SK-N-SH (cell line): Measurements from ENCODE around the gene SCNN1B. TPM values are rescaled to one million over a fixed set of nuclear protein-coding genes. Genes with fewer than 3 reads are reported as not detected.

Source experiments
- CTCF ChIA-PET: fragments of 300-600, 350-600 bp; formaldehyde crosslinking; extraction: SDS; loops from one replicate; lab custom pipeline; 2021; lab: Yijun Ruan, JAX
- POLR2A ChIA-PET: fragments of 350-600 bp; sonication (Branson Sonifier 250); formaldehyde crosslinking; extraction: SDS; loops from one replicate; lab custom pipeline; 2020; ENCODE audit warnings: antibody characterized with exemption, inconsistent platforms; lab: Yijun Ruan, JAX
- DNase-seq: peaks from one replicate; pipeline ENCODE4 v3.0.0; 2012
- H2AFZ ChIP-seq: fragments of 200-600 bp; sonication (generic); 2 replicates; pipeline ENCODE4 v1.8.1; 2016; ENCODE audit warnings: antibody characterized with exemption, mild to moderate bottlenecking, low read depth
- H3F3A ChIP-seq: fragments of 200-600 bp; sonication (generic); replicated peaks from 2 replicates; pipeline ENCODE3; 2016; ENCODE audit warnings: antibody characterized with exemption, mild to moderate bottlenecking; ENCODE audit not compliant: insufficient read depth
- H3K27ac ChIP-seq, 2 experiments: fragments of 200-500 bp in 1 of 2; fragments of 200-600 bp in 1 of 2; sonication (Bioruptor generic) in 1 of 2; sonication (generic), shearing (Covaris generic) in 1 of 2; 2 replicates each; pipeline versions ENCODE4 v1.5.1 to v1.6.1; 2014 to 2016; ENCODE audit warnings: low read depth in 2 of 2, inconsistent platforms in 1 of 2, low read length in 1 of 2, mild to moderate bottlenecking in 1 of 2, mixed read lengths in 1 of 2
- H3K27me3 ChIP-seq: fragments of 200-600 bp; sonication (generic), shearing (Covaris generic); 2 replicates; pipeline ENCODE4 v1.6.1; 2016; ENCODE audit warnings: mixed run types; ENCODE audit not compliant: insufficient read depth
- H3K36me3 ChIP-seq, 2 experiments: fragments of 200-500 bp in 1 of 2; fragments of 200-600 bp in 1 of 2; sonication (Bioruptor generic) in 1 of 2; sonication (generic) in 1 of 2; replicated peaks in 1 of 2; 2 replicates each; pipeline versions ENCODE3 to v1.5.1; 2014 to 2016; ENCODE audit warnings: low read length in 1 of 2, mild to moderate bottlenecking in 1 of 2; ENCODE audit not compliant: insufficient read depth in 2 of 2, control insufficient read depth in 1 of 2
- H3K4me1 ChIP-seq, 2 experiments: fragments of 200-500 bp in 1 of 2; fragments of 200-600 bp in 1 of 2; sonication (Bioruptor generic) in 1 of 2; sonication (generic), shearing (Covaris generic) in 1 of 2; 2 replicates each; pipeline versions ENCODE4 v1.5.1 to v1.6.1; 2014 to 2016; ENCODE audit warnings: low read depth in 1 of 2, low read length in 1 of 2, mixed run types in 1 of 2; ENCODE audit not compliant: insufficient read depth in 2 of 2, control insufficient read depth in 1 of 2
- H3K4me2 ChIP-seq: fragments of 200-600 bp; sonication (generic), shearing (Covaris generic); 2 replicates; pipeline ENCODE4 v1.6.1; 2017; ENCODE audit warnings: mixed run types
- H3K4me3 ChIP-seq, 2 experiments: fragments of 200-500 bp in 1 of 2; fragments of 200-600 bp in 1 of 2; sonication (Bioruptor generic) in 1 of 2; sonication (generic), shearing (Covaris generic) in 1 of 2; 2 replicates each; pipeline versions ENCODE4 v1.5.1 to v1.8.1; 2014 to 2016; ENCODE audit warnings: low read depth in 2 of 2, inconsistent platforms in 1 of 2, low read length in 1 of 2, mild to moderate bottlenecking in 1 of 2, mixed read lengths in 1 of 2, moderate library complexity in 1 of 2
- H3K79me2 ChIP-seq: fragments of 200-600 bp; sonication (generic); 2 replicates; pipeline ENCODE4 v1.8.1; 2017; ENCODE audit warnings: mild to moderate bottlenecking; ENCODE audit not compliant: insufficient read depth
- H3K9ac ChIP-seq: fragments of 200-600 bp; sonication (generic); 2 replicates; pipeline ENCODE4 v1.6.1; 2017; ENCODE audit warnings: mixed run types
- H3K9me2 ChIP-seq: fragments of 200-600 bp; sonication (generic); 2 replicates; pipeline ENCODE4 v1.6.1; 2017; ENCODE audit warnings: mixed run types
- H3K9me3 ChIP-seq: fragments of 200-600 bp; sonication (generic); 2 replicates; pipeline ENCODE4 v1.6.1; 2017; ENCODE audit warnings: mixed run types, mild to moderate bottlenecking, moderate library complexity
- H4K20me1 ChIP-seq: fragments of 200-600 bp; sonication (generic); 2 replicates; pipeline ENCODE4 v1.6.1; 2017; ENCODE audit warnings: mild to moderate bottlenecking, mixed run types; ENCODE audit not compliant: insufficient read depth
- ELF1 ChIP-seq: IDR thresholded peaks from 2 replicates; pipeline ENCODE4 v1.4.0; 2012
- EP300 ChIP-seq, 2 experiments: IDR thresholded peaks; 2 replicates each; pipeline versions ENCODE4 v1.4.0 to v1.6.1; 2012; ENCODE audit warnings: borderline replicate concordance in 1 of 2, low read depth in 1 of 2, low read length in 1 of 2
- EZH2phosphoT487 ChIP-seq: fragments of 200-600 bp; sonication (generic); IDR thresholded peaks from 2 replicates; pipeline ENCODE4 v1.6.1; 2017; ENCODE audit warnings: low read depth, mixed run types, mild to moderate bottlenecking, antibody characterized with exemption, moderate library complexity, borderline replicate concordance
- GABPA ChIP-seq: IDR thresholded peaks from 2 replicates; pipeline ENCODE4 v1.4.0; 2012; ENCODE audit warnings: low read depth, mild to moderate bottlenecking
- IRF3 ChIP-seq: fragments of 150-350 bp; IDR thresholded peaks from 2 replicates; pipeline ENCODE4 v1.6.1; 2016; ENCODE audit warnings: mild to moderate bottlenecking, low read depth, low read length
- JUND ChIP-seq: IDR thresholded peaks from 2 replicates; pipeline ENCODE4 v1.4.0; 2012
- MAX ChIP-seq: IDR thresholded peaks from 2 replicates; pipeline ENCODE4 v1.4.0; 2012; ENCODE audit warnings: low read depth
- NFIC ChIP-seq: IDR thresholded peaks from 2 replicates; pipeline ENCODE4 v1.4.0; 2012; ENCODE audit warnings: borderline replicate concordance
- PBX3 ChIP-seq: IDR thresholded peaks from 2 replicates; pipeline ENCODE4; 2012
- POLR2AphosphoS5 ChIP-seq: IDR thresholded peaks from 2 replicates; pipeline ENCODE4 v1.6.1; 2012; ENCODE audit warnings: low read depth, low read length
- RFX5 ChIP-seq: IDR thresholded peaks from 2 replicates; pipeline ENCODE4 v1.6.1; 2012; ENCODE audit warnings: mild to moderate bottlenecking, improper control_type of control experiment, low read length
- RXRA ChIP-seq: IDR thresholded peaks from 2 replicates; pipeline ENCODE4 v1.4.0; 2012; ENCODE audit warnings: low read depth, mild to moderate bottlenecking, borderline replicate concordance
- SIN3A ChIP-seq: IDR thresholded peaks from 2 replicates; pipeline ENCODE4 v1.6.1; 2012; ENCODE audit warnings: low read depth, mild to moderate bottlenecking, low read length, moderate library complexity, borderline replicate concordance
- SMC3 ChIP-seq: IDR thresholded peaks from 2 replicates; pipeline ENCODE4 v1.6.1; 2012; ENCODE audit warnings: low read depth, low read length, improper control_type of control experiment
- TAF1 ChIP-seq: IDR thresholded peaks from 2 replicates; pipeline ENCODE4 v1.6.1; 2012; ENCODE audit warnings: low read depth, mild to moderate bottlenecking, low read length, moderate library complexity, borderline replicate concordance
- TCF12 ChIP-seq: IDR thresholded peaks from 2 replicates; pipeline ENCODE4 v1.4.0; 2012
- TEAD4 ChIP-seq: IDR thresholded peaks from 2 replicates; pipeline ENCODE4 v1.4.0; 2012; ENCODE audit warnings: mild to moderate bottlenecking, borderline replicate concordance; ENCODE audit not compliant: insufficient read depth
- USF2 ChIP-seq: fragments of 150-350 bp; IDR thresholded peaks from 2 replicates; pipeline ENCODE4 v1.6.1; 2017; ENCODE audit warnings: antibody characterized with exemption, low read length, low read depth, borderline replicate concordance
- ZBTB33 ChIP-seq: IDR thresholded peaks from 2 replicates; pipeline ENCODE4 v1.4.0; 2012; ENCODE audit warnings: low read depth, borderline replicate concordance
- WGBS: methylation state at CpG from one replicate; pipeline ENCODE4 v1.1.6; 2017; ENCODE audit warnings: low lambda C conversion rate; 5-methylcytosine and 5-hydroxymethylcytosine counted together
- polyA plus RNA-seq, 3 experiments: library from polyadenylated mRNA; depleted of rRNA; stranded (reverse); fragments of >200 nt; gene quantifications; 2 replicates each; pipeline ENCODE4 v1.2.3, GENCODE V29; 2012

Gene SCNN1B
- polyA plus RNA-seq, 1 of the 3 experiments (the other 2 are of a cell fraction) = not detected

GRCh38 chr16:23375643-23376042, 73.5 kb downstream of the SCNN1B start:
- TF ChIP-seq TCF12 = no peak
- TF ChIP-seq PBX3 = no peak
- TF ChIP-seq GABPA = no peak
- no peak for TF ChIP-seq EZH2phosphoT487
- no peak for TF ChIP-seq EP300 (IDR thresholded peaks at IDR 0.05; ENCODE audit: borderline replicate concordance in 1 of 2, low read depth in 1 of 2, low read length in 1 of 2)
- TF ChIP-seq TAF1 = no peak
- TF ChIP-seq NFIC = no peak
- TF ChIP-seq SIN3A = no peak
- no peak for TF ChIP-seq POLR2AphosphoS5
- TF ChIP-seq ELF1 = no peak
- TF ChIP-seq MAX = no peak
- TF ChIP-seq ZBTB33 = no peak
- no peak for TF ChIP-seq RXRA
- no peak for TF ChIP-seq IRF3
- TF ChIP-seq TEAD4 = no peak
- TF ChIP-seq JUND = no peak
- TF ChIP-seq RFX5 = no peak
- no peak for TF ChIP-seq USF2
- no peak for TF ChIP-seq SMC3
- TF ChIP-seq, all 33 proteins: peak for 0
- H2AFZ ChIP-seq = no peak overlapping the region
- H3K27ac ChIP-seq = no peak overlapping the region
- ChIA-PET POLR2A (no interaction called here), CTCF (no interaction called here)
- H3K36me3 ChIP-seq = no peaks in the 10 kb centered on the region
- H3K27me3 ChIP-seq = no peaks in the 10 kb centered on the region
- DNase-seq = no peak
- no peak overlapping the region for H3K4me2 ChIP-seq
- H3K4me1 ChIP-seq = no peaks in the 10 kb centered on the region
- H3F3A ChIP-seq = no peaks in the 10 kb centered on the region
- no peaks in the 10 kb centered on the region for H3K9me3 ChIP-seq
- no peak overlapping the region for H3K4me3 ChIP-seq
- no peaks in the 10 kb centered on the region for H3K9me2 ChIP-seq
- WGBS = 62% methylated on average over 4 of the region's 7 CpGs
- H3K9ac ChIP-seq = no peak overlapping the region
- no peaks in the 10 kb centered on the region for H4K20me1 ChIP-seq
- no peaks in the 10 kb centered on the region for H3K79me2 ChIP-seq
